ENCODE results near the gene AMPD3.
"Not testable (repeated sequence)": the region's sequence is repeated elsewhere in the genome, so short reads cannot be mapped to it uniquely, and the experiment has no call there.

The AMPD3 gene

GRCh38 chr11:10418950-10419310 is 36.1 kb upstream of the AMPD3 start:
- H3K4me3 ChIP-seq (ENCODE audit: low read depth, low read length), result no peak overlapping the region
- DNase-seq (ENCODE audit: low read depth), result no peak
- TF ChIP-seq CTCF (conservative IDR thresholded peaks at IDR 0.05; ENCODE audit: low read depth, low read length), result no peak

- no peak for DNase-seq (ENCODE audit: low read depth)
- no peak overlapping the region for H3K4me3 ChIP-seq (ENCODE audit: low read depth, low read length)
- no peak for TF ChIP-seq CTCF (conservative IDR thresholded peaks at IDR 0.05; ENCODE audit: low read depth, low read length)
Measured at GRCh38 chr11:10426475-10426874, 28.6 kb upstream of the AMPD3 start.

GRCh38 chr11:10428453-10428852 is 26.6 kb upstream of the AMPD3 start:
- TF ChIP-seq CTCF (conservative IDR thresholded peaks at IDR 0.05; ENCODE audit: low read depth, low read length), result no peak
- no peak for DNase-seq (ENCODE audit: low read depth)
- H3K4me3 ChIP-seq (ENCODE audit: low read depth, low read length), result no peak overlapping the region

GRCh38 chr11:10429526-10429925 is 25.5 kb upstream of the AMPD3 start:
- no peak overlapping the region for H3K4me3 ChIP-seq (ENCODE audit: low read depth, low read length)
- no peak for TF ChIP-seq CTCF (conservative IDR thresholded peaks at IDR 0.05; ENCODE audit: low read depth, low read length)
- DNase-seq (ENCODE audit: low read depth), result no peak

GRCh38 chr11:10432493-10432892 is 22.6 kb upstream of the AMPD3 start:
- no peak for TF ChIP-seq CTCF (conservative IDR thresholded peaks at IDR 0.05; ENCODE audit: low read depth, low read length)
- no peak for DNase-seq (ENCODE audit: low read depth)

GRCh38 chr11:10432971-10433370 is 22.1 kb upstream of the AMPD3 start:
- H3K4me3 ChIP-seq (ENCODE audit: low read depth, low read length), result no peak overlapping the region
- no peak for TF ChIP-seq CTCF (conservative IDR thresholded peaks at IDR 0.05; ENCODE audit: low read depth, low read length)
- DNase-seq (ENCODE audit: low read depth), result no peak

More at GRCh38 chr11:10432493-10432892, 22.6 kb upstream of the AMPD3 start:
- no peak overlapping the region for H3K4me3 ChIP-seq (ENCODE audit: low read depth, low read length)

- TF ChIP-seq CTCF (conservative IDR thresholded peaks at IDR 0.05; ENCODE audit: low read depth, low read length), result no peak
- no peak overlapping the region for H3K4me3 ChIP-seq (ENCODE audit: low read depth, low read length)
- DNase-seq (ENCODE audit: low read depth), result no peak
Measured at GRCh38 chr11:10436224-10436623, 18.8 kb upstream of the AMPD3 start.

GRCh38 chr11:10436683-10437082 is 18.4 kb upstream of the AMPD3 start:
- DNase-seq (ENCODE audit: low read depth); H3K4me3 ChIP-seq (ENCODE audit: low read depth, low read length): not testable (repeated sequence)
